Measurements from ENCODE around the gene C16orf87. TPM values are rescaled to one million over a fixed set of nuclear protein-coding genes. Genes with fewer than 3 reads are reported as not detected.

C16orf87 gene
- total and polyA plus RNA-seq, 9 of the 15 experiments (the other 6 are each of a cell fraction or from before 2014, with no cell fraction given), result 7.8 to 16.7 (median 10.5) TPM

- no peak for TF ChIP-seq SFPQ (IDR thresholded peaks at IDR 0.05; ENCODE audit: low read depth, low read length)
- no peak for TF ChIP-seq ZNF511 (CRISPR knock-in tag; IDR thresholded peaks at IDR 0.05)
- no peak for TF ChIP-seq ZNF408 (CRISPR knock-in tag; IDR thresholded peaks at IDR 0.05; ENCODE audit: low read depth)
- no peak for TF ChIP-seq NCOA2 (IDR thresholded peaks at IDR 0.05; ENCODE audit: partially characterized antibody in 2 of 2)
- TF ChIP-seq BRD4 (IDR thresholded peaks at IDR 0.05), result no peak
- TF ChIP-seq FIP1L1 (IDR thresholded peaks at IDR 0.05; ENCODE audit: low read depth, low read length, poor library complexity, severe bottlenecking), result no peak
- TF ChIP-seq POLR2B (IDR thresholded peaks at IDR 0.05; ENCODE audit: low read depth, partially characterized antibody), result peak; percentile 73
- TF ChIP-seq ZBTB43 (CRISPR knock-in tag; IDR thresholded peaks at IDR 0.05), result no peak
- TF ChIP-seq ZNF407 (IDR thresholded peaks at IDR 0.05; ENCODE audit: low read depth), result no peak
- no peak for TF ChIP-seq LEF1 (IDR thresholded peaks at IDR 0.05)
- no peak for TF ChIP-seq ZNF3 (CRISPR knock-in tag; IDR thresholded peaks at IDR 0.05)
- peak; percentile 40 for TF ChIP-seq CCNT2 (IDR thresholded peaks at IDR 0.05; ENCODE audit: borderline replicate concordance, extremely low read depth, insufficient read length, low read depth, low read length)
- TF ChIP-seq POLR2A (conservative IDR thresholded peaks at IDR 0.05), result peak; percentile 85
- TF ChIP-seq PHF8 (IDR thresholded peaks at IDR 0.05; ENCODE audit: borderline replicate concordance, low read length), result peak; percentile 92; the same call in 1 of the 2 replicates
- no peak for TF ChIP-seq PTRF (tag; IDR thresholded peaks at IDR 0.05)
These were observed 41.2 kb downstream of the C16orf87 start (continued) for GRCh38 chr16:46789499-46790414.
